ENCODE measurements around the gene SRSF7.
"Not testable (repeated sequence)": the region's sequence is repeated elsewhere in the genome, so short reads cannot be mapped to it uniquely, and the experiment has no call there.

Gene SRSF7

DNA sequence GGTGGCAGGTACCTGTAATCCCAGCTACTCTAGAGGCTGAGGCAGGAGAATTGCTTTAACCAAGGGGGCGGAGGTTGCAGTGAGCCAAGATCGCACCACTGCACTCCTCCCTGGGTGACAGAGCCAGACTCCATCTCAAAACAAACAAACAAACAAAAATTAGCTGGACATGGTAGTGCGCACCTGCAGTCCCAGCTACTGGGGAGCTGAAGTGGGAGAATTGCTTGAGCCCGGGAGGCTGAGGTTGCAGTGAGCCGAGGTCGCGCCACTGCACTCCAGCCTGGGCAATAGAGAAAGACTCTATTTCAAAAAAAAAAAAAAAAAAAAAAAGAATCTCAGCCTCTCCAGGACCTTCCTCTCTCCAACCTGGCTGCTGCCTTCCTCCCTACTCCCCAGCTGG is 20.1 kb downstream of the SRSF7 start:
- no peak for DNase-seq

DNA sequence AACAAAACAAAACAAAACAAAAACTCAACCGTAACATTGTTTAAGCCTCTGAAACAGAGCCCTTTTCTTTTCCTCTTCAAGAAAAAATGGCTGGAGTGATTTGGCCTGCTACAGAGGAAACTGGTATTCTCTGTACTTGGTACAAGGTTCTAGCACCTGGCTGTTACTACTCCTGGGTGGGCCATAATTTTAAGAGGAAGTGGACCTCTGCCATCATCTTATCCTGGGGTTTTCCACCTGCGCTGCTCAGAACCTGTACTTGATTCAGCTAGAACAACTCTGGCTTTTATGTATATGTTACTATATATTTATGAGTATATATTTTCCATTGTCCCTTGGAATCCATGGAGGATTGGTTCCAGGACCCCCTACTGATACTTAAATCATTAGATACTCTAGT is 22.5 kb downstream of the SRSF7 start:
- DNase-seq, result no peak

DNA sequence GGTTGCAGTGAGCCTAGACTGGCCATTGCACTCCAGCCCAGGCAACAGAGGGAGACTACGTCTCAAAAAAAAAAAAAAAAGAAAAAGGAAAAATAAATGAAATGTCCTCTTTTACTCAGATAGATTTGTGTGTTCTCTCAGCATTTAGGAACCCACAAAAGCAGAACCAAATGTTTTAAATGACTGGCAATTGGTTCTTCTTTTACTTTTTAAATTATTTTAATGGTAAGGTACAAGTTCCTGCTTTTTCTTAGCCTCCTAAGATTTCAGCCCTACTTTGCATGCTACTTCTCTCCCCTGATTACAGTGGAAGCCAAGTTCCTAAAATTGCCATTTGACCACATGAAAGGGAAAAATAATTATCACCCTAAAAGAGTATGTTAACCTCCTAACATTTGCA is 23.5 kb downstream of the SRSF7 start:
- DNase-seq, result no peak

DNA sequence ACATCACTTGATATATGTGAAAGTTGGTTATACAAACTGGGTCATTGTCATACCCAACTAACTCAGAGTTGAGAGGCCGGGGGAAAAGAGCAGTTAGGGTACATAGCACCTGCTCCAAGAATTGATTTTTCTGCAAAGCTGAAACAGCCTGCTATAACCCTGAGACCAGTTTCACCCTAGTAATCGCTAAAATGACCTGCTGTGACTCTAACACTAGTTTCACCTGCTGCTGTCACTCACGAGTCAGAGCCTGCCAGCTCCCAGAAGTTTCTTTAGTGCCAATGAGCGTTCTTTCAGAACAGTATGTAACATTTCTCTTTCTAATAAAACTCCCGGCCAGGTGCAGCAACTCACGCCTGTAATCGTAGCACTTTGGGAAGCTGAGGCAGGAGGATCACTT is 28.0 kb downstream of the SRSF7 start:
- no peak for DNase-seq

DNA sequence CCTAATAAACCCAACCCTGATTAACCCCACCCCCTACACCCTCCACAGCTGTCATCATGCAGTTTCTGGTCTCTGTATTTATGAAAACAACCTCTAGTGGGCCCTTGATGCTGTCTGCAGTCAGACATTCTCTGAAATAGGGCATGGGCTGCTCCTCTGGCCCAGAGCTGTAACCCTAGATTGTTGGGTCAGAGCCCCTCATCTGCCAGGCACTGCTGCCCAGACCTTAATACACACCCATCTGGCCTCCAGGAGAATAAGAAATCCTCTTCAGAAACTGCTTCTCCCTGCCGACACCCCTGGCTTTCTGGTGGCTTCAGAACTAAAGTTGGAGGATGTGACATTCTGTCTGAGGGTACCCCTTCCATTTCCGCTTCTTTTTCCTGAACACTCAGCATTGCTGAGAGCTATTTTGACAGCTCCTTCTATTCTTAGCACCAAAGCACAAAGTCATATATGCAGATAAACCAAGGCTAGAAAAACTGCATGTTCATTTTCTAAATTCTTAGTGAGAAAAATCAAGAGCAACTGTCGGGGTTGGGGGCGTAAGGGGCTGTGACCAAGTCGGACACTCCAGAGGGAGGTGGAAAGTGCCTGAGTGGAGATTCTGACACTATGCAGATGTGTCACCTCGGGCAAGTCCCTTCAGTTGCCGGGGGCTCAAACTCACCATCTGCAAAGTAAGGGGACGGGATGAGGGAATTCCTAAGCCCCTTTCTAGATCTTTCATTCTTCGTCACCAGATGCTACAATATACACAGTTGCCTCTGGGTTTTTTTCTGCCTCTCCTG is 28.7 kb downstream of the SRSF7 start:
- DNase-seq, result no peak

DNA sequence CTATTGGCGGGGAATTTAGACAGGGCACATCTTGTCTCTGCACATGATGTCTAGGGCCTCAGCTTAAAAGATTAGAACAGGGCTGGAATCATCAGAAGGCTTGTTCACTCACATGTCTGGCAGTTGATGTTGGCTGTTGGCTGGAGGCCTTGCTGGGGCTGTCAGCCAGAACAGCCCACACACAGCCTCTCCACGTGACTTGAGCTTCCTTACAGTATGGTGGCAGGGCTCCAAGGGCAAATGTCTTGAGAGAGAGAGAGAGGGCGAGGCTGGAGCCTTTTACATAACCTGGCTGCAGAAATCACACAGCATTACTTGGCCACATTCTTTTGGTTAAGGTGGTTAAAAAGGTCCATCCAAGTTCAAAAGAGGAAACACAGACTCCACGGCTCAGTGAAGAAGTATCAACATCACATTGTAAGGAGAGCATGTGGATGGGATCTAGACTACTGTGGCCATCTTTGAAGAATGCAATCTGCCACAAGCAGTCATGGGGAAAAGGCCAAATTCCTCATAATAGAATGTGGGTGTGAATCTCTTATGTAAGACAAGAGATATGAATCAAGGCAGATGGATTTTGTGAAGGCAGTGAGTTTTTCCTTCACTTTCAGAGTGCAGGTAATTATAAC is 30.4 kb downstream of the SRSF7 start:
- no peak for DNase-seq

DNA sequence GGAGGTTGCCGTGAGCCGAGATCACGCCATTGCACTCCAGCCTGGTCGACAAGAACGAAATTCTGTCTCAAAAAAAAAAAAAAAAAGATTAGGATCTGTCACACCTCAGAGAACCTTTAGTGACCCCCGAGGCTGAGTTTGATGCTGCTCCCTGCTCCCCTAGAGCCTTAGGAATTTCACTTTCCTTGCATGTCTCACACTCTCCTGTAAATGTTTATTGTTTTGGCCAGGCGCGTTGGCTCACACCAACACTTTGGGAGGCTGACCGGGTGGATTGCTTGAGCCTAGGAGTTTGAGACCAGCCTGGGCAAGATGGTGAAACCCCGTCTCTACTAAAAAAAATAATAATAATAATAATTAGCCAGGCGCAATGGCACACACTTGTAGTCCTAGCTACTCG is 31.5 kb downstream of the SRSF7 start:
- no peak for DNase-seq

DNA sequence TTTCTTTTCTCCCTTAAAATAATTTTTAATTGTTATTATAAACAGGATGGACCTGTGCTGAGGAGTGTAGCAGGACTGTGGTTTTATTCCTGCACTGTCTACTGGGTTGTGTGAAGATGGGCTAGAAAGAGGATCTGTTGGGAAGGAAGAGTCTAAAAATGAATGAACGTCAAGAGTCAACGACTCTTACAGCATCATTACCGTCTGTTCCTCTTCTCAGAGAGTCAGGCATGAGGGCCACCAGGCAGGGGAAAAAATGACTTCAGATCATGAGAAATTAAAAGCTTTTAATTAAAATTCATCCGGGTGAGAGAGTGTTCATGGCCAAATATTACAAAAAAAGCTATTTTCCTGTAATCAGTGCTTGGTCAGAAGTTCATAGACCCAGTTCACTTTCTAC is 32.6 kb downstream of the SRSF7 start:
- DNase-seq, result no peak

DNA sequence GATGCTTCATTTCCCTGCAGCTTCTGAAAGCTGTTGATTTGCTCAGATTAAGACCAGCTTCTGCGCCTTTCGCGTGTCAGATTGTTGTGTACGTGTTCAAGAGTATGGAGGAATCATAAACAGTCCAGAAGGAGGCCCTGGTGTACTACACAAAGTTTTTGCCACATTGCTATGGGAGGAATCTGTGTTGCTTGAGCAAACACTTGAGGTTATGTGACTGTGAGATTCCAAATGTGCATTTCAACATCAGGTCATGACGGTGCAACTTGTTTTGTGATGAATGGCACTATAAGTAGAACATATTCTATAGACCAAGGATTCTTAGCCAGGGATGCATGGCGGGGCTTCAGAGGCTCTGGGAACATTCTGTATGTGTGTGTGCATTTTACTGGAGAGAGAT is 35.0 kb downstream of the SRSF7 start:
- DNase-seq, result no peak

DNA sequence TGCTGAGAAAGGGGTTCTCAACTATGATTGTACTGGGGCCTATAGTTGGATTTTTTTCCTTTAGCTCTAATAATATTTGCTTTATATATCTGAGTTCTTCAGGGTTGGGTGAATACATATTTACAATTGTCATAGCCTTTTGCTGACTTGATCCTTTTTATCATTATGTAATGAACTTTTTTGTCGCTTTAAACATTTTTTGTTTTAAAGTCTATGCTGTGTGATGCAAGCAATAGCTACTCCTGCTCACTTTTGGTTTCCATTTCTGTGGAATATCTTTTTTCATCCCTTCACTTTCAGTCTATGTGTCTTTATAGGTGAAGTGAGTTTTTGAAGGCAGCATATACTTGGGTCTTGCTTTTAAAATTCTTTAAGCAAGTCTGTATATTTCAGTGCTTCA is 36.2 kb downstream of the SRSF7 start:
- not testable (repeated sequence) for DNase-seq

DNA sequence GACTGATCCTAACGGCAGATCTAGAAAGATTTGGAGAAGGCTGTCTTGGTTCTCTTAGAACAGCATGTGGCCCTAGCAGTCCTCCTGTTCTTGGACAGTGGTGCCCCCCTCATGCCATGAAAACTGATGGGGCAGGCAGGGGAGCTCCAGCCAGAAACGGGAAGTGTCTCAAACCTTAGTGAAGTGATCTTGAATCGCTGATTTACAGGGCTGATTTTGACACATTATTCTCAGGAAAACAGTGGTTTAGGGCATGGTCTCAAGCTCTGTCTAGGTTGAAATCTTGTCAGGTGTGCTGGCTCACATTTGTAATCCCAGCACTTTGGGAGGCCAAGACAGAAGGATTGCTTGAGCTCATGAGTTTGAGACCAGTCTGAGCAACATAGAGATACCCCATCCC is 37.8 kb downstream of the SRSF7 start:
- DNase-seq, result no peak

DNA sequence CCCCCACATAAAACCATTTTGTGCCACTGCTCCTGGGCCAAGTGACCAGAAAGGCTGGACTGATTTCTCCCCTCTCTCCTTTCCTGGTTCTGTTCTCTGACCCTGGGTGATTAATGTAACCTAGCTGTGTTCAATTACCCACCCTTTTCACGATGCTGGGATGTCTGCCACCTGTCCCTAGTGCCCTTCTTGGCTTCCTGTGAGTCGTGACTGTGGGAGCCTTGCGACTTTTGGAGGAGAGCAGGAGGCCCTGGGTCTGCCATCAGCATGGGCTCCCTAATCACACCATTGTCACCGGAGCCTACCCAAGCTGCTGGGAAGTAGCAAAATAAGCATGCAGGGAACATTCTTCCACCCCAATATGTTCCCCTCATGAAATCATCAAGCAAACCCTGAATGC is 38.3 kb downstream of the SRSF7 start:
- no peak for DNase-seq

DNA sequence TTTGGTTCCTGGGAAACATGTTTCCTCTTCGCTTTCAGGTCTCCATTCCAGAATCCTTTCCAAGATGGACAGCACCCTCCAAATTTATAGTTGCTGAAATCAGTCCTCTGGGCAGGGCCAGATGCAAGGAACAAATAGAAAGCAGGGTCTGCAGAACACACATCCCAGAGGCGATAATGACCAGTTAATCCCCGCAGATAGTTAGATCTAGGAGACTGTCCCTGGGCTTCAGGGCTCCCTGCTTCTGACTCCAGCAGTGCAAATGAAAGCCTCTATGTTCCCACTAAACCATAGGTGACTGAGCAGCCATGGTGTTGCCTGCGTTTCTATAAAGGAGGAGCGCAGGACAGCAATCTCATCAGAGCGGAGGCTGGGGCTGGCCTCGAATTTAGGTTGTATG is 38.7 kb downstream of the SRSF7 start:
- no peak for DNase-seq

DNA sequence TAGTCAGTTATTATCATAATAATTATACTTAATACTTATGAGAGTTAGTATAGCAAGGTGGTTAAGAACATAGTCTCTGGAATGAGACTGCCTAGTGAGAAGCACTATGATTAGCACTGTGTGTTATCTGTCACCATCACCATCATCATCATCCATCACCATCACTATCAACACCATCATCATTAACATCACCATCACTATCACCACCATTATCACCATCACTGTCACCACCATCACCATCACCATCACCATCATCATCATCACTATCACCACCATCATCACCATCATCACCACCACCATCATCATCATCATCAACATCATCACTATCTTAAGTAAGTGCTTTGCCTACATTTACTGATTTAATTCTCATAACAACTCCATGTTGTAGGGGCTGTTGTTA is 39.6 kb downstream of the SRSF7 start:
- no peak for DNase-seq

DNA sequence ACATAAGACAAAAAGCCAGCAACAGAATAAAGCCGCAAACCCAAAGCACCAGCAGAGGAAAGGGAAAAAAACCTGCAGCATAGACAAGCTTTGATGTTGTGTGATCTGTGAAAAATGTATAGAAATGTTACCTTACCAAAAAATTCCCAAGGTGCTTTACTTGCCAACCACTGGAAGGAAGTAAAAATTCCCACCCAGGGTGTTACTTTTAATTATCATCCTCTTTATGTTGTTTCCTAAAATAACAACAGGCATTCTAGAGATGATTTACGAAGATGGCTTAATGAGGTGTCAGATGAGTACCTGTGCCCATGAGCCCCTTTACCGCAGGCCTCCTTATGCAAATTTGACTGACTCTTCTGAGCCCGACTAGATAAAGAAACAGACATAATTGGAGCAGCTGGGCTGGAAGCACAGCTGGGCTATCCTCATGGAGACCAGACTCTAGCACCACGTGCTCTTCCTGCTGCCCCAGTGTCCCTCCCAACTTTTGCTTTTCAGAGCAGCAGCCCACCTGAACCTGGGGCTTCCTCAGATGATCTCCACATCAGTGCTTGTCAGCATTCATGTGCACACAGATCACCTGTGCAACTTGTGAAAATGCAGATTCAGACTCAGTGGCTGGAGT is 41.5 kb downstream of the SRSF7 start:
- DNase-seq, result no peak

DNA sequence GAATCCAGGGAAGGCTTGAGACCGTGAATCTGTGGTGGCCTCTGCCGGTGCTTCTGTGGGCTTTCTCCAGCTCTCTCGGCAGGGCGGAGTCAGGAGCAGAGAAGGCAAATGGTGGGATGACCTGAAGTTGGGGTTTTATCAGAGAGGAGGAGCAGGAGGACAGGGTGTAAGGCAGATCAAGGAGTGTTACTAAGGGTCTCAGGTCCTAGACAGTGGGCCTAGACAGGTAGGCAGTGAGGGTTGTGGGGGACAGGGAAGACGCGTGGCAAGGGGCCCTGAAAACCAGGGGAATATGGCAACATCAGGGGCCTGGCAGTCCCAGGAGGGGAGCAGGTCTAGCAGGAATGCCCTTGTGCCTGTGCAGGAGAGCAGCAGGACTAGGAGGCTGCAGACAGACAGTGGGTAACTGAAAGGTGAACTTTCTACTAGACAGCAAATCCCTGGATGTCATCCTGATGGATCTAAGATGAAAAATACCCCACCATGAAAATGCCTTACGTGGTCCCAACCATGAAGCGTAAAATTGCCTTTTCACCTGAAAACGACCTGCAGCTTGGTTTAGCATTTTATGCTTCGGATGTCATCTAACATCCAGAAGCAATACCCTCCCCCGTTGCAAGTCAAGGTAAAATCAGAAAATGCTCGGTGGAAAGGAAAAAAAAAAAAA is 42.1 kb downstream of the SRSF7 start:
- no peak for DNase-seq

DNA sequence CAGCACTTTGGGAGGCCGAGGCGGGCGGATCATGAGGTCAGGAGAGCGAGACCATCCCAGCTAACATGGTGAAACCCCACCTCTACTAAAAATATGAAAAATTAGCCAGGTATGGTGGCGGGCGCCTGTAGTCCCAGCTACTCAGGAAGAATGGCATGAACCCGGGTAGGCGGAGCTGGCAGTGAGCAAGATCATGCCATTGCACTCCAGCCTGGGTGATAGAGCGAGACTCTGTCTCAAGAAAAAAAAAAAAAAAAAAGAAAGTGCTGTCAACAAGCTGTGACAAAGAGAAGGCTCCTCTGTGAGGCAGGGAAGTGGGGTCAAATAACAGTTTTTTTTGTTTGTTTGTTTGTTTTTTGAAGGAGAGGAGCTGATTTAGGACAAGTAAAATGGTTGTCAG is 42.7 kb downstream of the SRSF7 start:
- not testable (repeated sequence) for DNase-seq

DNA sequence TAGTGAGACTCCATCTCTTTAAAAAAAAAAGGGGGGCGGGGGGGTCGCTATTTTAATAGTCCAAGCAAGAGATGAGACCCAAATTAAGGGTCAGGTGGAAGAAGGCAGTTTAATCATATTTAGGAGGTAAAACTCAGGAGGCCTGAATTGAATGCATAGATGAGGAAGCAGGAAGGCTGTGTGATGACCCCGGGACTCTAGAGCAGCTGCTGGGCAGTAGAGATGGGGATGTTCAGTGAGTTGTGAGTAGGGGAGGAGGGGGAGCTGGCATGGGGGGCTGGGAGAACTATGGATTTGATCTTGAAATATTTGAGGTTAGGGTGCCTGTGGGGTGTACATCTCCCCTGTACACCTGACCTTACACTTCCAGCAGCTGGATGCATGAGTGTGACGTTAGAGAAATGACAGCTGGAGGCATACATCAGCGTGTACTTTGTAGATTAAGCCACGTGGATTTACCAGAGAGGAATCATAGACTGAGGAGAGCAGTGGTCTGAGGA is 44.3 kb downstream of the SRSF7 start:
- DNase-seq, result no peak

DNA sequence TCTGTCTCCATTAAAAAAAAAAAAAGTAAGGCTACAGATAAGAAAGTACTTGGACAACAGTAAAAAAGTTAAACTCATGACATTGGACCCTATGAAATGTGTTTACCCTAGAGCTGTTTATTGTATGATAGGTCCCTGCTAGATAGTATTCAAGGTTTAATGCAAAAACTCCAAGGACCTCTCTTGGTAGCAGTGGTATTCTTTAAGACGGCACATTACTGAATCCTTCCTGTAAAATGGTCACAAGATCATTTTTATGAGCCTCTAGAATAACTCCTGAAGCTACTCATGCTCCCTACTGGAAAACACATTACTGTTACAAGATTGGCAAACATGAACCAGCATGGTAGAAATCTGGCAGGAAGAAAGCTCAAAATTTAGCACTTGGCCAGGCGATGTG is 46.5 kb downstream of the SRSF7 start:
- DNase-seq, result no peak

DNA sequence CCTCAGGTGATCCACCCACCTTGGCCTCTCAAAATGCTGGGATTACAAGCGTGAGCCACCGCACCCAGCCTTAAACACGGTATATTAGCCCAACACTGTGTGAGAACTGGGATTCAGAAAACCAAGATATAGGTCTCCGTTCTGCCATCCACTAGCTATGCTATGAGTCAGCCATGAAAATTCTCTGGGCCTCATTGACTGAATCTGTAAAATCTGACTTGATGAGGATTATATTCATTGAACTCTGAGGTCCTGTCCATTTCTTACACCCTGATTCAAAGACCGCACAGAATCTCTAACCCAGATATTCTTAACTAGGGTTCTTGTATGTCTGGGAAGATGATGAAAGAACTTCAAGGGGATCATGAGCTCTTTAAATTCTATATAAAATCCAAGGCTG is 47.8 kb downstream of the SRSF7 start:
- DNase-seq, result not testable (repeated sequence)

DNA sequence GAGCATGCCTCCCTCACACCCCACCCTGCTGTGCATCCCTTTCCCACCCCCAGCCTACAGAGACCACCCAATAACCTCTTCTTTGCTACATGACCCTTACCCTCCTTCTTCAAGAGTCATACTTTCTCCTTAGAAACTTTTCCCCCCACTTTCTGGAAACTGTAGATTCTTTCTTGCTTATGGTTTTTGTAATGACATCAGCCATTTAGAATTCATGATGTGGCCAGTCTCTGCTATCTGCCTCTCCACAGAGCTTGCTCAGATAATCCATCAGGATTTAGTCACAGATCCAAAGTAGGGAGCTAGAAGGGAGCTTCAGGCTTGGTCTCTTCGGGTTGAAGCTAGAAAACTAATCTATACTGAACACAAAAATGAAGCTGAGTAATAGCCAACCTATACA is 48.7 kb downstream of the SRSF7 start:
- DNase-seq, result no peak

DNA sequence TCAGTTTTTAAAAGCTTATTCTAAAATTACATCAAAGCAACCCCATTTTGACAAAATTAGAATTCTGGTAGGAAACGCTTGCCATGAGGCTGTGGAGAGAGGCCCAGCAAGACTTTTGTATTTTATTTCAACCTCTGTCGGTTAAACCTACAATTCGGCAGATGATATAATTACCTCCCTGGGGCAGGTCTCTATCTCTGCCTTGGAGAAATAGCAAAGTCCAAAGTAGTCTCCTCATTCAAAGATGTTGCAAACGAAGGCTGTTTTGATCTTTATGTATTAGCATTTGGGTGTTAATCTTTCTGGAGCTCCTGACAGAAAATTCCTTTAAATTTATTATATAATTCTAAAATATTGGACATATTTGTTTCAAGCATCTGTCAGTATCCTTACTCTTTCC is 49.6 kb downstream of the SRSF7 start:
- DNase-seq, result no peak

DNA sequence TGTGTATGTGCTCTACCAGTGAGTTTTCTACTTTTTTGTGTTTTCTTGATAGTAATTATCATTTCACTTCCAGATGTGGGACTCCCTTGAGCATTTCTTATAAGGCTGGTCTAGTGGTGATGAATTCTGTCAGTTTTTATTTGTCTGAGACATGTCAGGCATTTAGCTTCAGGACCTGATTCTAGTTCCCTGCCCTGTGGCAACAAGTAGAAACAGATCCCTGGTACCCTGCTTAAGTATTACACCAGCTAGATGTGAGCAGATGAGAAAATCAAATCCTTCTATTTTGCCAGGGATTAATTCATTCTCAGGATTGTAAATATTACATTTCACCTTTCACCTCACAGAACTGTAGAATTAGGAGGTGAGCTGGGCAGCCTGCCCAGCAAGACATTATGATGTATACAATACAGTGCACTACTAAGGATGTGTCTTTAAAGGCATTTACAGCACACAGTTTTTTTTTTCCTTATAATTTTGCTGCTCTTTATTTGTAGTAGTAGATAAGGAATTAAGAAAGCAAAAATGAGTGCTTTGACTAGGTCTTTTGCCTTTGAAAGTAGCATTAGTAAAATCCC is 50.2 kb downstream of the SRSF7 start:
- DNase-seq, result no peak
